ENCODE results near the gene GRM4.

The GRM4 gene

DNA sequence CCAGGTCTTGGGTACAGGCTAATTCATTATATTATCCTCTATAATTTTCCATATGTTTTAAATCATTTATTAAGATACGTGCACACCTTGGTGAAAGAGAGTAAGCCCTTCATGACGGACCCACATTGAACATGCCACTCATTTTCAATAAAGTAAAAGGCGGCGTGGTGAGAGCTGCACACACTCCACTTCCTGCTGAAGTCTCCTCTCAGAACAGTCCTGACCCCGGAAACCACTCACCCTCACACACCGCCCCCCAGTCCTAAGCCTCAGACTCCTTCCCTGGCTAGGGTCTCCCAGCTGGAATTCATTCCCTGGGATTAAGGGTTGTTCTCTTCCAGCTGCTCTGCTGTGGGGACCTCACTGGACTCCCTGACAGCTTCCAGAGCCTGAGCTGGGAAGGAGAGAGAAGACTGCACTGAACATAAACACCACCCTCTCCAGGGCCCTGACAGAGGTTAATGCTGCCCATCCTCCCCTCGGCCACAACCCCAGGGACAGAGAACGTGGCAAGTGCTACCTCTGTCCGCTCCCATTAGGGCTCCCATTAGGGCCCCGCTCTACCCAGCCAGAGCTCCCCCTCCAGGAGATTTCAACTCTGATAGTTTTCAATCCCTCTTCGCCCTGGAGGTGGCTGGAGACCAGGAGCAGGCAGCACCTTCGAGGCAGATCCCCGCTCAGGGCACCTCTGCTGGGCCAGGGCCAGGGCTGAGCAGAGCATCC, 24.8 kb downstream of the GRM4 start:
- H3K4me3 ChIP-seq: no peak overlapping the region
- DNase-seq: no peak
- no peaks in the 10 kb centered on the region for H3K36me3 ChIP-seq
- intact Hi-C loops (cut with DNase I; ENCODE audit: low total_unique reads): no loop called here
- H3K9me3 ChIP-seq: no peaks in the 10 kb centered on the region
- peaks cover 0 to 51% of the 10 kb centered on the region in 2 donors for H3K27me3 ChIP-seq
- H3K4me1 ChIP-seq: no peaks in the 10 kb centered on the region
- no peak for TF ChIP-seq CTCF (IDR thresholded peaks at IDR 0.05)
- no peak overlapping the region for H3K27ac ChIP-seq

DNA sequence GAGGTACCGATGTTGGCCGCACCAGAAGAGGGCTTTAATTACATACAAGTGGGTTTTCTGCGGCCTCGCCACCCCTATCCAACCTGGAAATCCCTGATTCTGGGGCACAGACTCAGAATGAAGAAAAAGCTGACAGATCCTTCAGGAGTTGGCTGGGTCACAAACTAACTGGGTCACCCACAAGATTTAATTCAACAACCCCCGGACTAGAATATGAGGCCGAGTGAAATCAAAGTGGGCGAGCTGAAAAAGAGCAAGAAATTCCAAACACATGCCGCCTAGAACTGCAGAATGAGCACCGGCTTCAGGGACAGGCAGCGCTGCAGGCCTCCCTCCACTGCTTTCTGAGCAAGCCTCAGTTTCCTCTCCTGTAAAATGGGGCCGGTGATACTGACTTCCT, 30.0 kb downstream of the GRM4 start:
- Histone ChIP-seq H3K4me3 (no peak overlapping the region), H3K27me3 (peaks cover 0 to 50% of the 10 kb centered on the region in 2 donors), H3K27ac (no peak overlapping the region), H3K36me3 (no peaks in the 10 kb centered on the region), H3K9me3 (no peaks in the 10 kb centered on the region), H3K4me1 (no peaks in the 10 kb centered on the region)
- intact Hi-C loops (cut with DNase I; ENCODE audit: low total_unique reads): no loop called here
- TF ChIP-seq CTCF (IDR thresholded peaks at IDR 0.05): no peak
- DNase-seq: no peak

- Histone ChIP-seq H3K9me3 (no peaks in the 10 kb centered on the region), H3K27ac (no peak overlapping the region), H3K36me3 (no peaks in the 10 kb centered on the region), H3K27me3 (peaks cover 0 to 53% of the 10 kb centered on the region in 2 donors), H3K4me1 (no peaks in the 10 kb centered on the region), H3K4me3 (no peak overlapping the region)
- no peak for DNase-seq
- no peak for TF ChIP-seq CTCF (IDR thresholded peaks at IDR 0.05)
- intact Hi-C loops (cut with DNase I; ENCODE audit: low total_unique reads): no loop called here
Observed at GRCh38 chr6:34115403-34115795, 30.5 kb downstream of the GRM4 start.

GRCh38 chr6:34114695-34115402, 31.0 kb downstream of the GRM4 start:
- Histone ChIP-seq H3K4me3 (no peak overlapping the region), H3K27ac (no peak overlapping the region), H3K36me3 (no peaks in the 10 kb centered on the region), H3K9me3 (no peaks in the 10 kb centered on the region), H3K27me3 (peaks cover 0 to 53% of the 10 kb centered on the region in 2 donors), H3K4me1 (no peaks in the 10 kb centered on the region)
- intact Hi-C loops (cut with DNase I; ENCODE audit: low total_unique reads): no loop called here
- DNase-seq: no peak
- no peak for TF ChIP-seq CTCF (IDR thresholded peaks at IDR 0.05)

- no peaks in the 10 kb centered on the region for H3K36me3 ChIP-seq
- no peaks in the 10 kb centered on the region for H3K9me3 ChIP-seq
- H3K27me3 ChIP-seq: peaks cover 0 to 63% of the 10 kb centered on the region in 2 donors
- no peak for TF ChIP-seq CTCF (IDR thresholded peaks at IDR 0.05)
- no peak overlapping the region for H3K27ac ChIP-seq
- no peak for DNase-seq
- H3K4me1 ChIP-seq: no peaks in the 10 kb centered on the region
- no peak overlapping the region for H3K4me3 ChIP-seq
- intact Hi-C loops (cut with DNase I; ENCODE audit: low total_unique reads): no loop called here
Observed at GRCh38 chr6:34113532-34113931, 32.4 kb downstream of the GRM4 start.
